Esophagus squamous epithelium (tissue), 4 donors: ENCODE measurements around the gene HACD4.

Experiments
- POLR2A ChIP-seq, 4 donors: fragments of 450-650 bp; IDR thresholded peaks; one replicate each; pipeline ENCODE4 v1.6.1; 2017; ENCODE audit warnings: antibody characterized with exemption in 4 of 4, mild to moderate bottlenecking in 4 of 4, moderate library complexity in 3 of 4
- TF ChIP-seq, protein P1 (sequence below), 6 experiments: fragments of 450-650 bp in 4 of 6; fragments of 200-600 bp in 2 of 6; sonication (generic) in 2 of 6; IDR thresholded peaks; one replicate each; pipeline ENCODE4 v1.5.1; 2016 to 2019; ENCODE audit warnings: antibody characterized with exemption in 6 of 6, mild to moderate bottlenecking in 4 of 6, moderate library complexity in 4 of 6

DNA sequence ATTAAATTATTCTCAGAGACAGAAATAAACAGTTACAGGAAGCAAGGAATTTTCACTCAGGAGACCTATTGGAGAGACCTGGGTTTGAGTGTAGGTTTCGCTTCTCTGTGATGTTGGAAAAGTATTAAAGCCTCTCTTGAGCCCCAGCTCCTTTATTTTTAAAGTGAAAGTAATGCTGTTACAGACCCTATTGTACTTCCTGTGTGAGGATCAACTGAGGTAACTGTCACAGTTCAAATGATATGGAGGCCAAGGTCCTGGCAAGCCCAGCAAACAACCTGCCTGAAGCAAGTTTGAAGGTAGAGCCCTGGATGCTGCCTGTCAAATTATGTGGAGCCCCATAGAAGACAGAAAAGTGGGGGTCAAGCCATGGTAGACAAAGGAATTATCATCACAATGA, 7.9 kb upstream of the HACD4 start:
- TF ChIP-seq POLR2A (IDR thresholded peaks at IDR 0.05), result no peak
- TF ChIP-seq, protein P1, sequence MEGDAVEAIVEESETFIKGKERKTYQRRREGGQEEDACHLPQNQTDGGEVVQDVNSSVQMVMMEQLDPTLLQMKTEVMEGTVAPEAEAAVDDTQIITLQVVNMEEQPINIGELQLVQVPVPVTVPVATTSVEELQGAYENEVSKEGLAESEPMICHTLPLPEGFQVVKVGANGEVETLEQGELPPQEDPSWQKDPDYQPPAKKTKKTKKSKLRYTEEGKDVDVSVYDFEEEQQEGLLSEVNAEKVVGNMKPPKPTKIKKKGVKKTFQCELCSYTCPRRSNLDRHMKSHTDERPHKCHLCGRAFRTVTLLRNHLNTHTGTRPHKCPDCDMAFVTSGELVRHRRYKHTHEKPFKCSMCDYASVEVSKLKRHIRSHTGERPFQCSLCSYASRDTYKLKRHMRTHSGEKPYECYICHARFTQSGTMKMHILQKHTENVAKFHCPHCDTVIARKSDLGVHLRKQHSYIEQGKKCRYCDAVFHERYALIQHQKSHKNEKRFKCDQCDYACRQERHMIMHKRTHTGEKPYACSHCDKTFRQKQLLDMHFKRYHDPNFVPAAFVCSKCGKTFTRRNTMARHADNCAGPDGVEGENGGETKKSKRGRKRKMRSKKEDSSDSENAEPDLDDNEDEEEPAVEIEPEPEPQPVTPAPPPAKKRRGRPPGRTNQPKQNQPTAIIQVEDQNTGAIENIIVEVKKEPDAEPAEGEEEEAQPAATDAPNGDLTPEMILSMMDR (IDR thresholded peaks at IDR 0.05), result no peak
